Karpas-422 (cell line): Measurements from ENCODE around the gene SEPTIN3. TPM values are rescaled to one million over a fixed set of nuclear protein-coding genes. Genes with fewer than 3 reads are reported as not detected.

Source experiments
- DNase-seq: peaks from one replicate; pipeline ENCODE4 v3.0.0-alpha.2; 2015
- H2AFZ ChIP-seq: fragments of 200-600 bp; sonication (generic); 2 replicates; pipeline ENCODE4 v1.6.1; 2014; ENCODE audit warnings: antibody characterized with exemption, low read length, mixed read lengths
- H3K27ac ChIP-seq: fragments of 200-600 bp; sonication (generic); 2 replicates; pipeline ENCODE4 v1.5.1; 2014; ENCODE audit warnings: mild to moderate bottlenecking, low read length, moderate library complexity
- H3K27me3 ChIP-seq: fragments of 200-600 bp; sonication (generic); 2 replicates; pipeline ENCODE4 v1.6.1; 2014; ENCODE audit warnings: low read length, mixed read lengths
- H3K36me3 ChIP-seq: fragments of 200-600 bp; sonication (generic); 2 replicates; pipeline ENCODE4 v1.6.1; 2014; ENCODE audit warnings: low read length, mixed read lengths; ENCODE audit not compliant: insufficient read depth
- H3K4me1 ChIP-seq: fragments of 200-600 bp; sonication (generic); 2 replicates; pipeline ENCODE4 v1.6.1; 2014; ENCODE audit warnings: mild to moderate bottlenecking, low read length, mixed read lengths
- H3K4me2 ChIP-seq: fragments of 200-600 bp; sonication (generic); 2 replicates; pipeline ENCODE4 v1.6.1; 2014; ENCODE audit warnings: low read length, low read depth, mild to moderate bottlenecking; ENCODE audit not compliant: poor library complexity, severe bottlenecking
- H3K4me3 ChIP-seq: fragments of 200-600 bp; sonication (generic); 2 replicates; pipeline ENCODE4 v1.5.1; 2014; ENCODE audit warnings: mild to moderate bottlenecking, antibody characterized with exemption, low read length, mixed read lengths
- H3K79me2 ChIP-seq: fragments of 200-600 bp; sonication (generic); 2 replicates; pipeline ENCODE4 v1.6.1; 2014; ENCODE audit warnings: mild to moderate bottlenecking, low read length, mixed read lengths
- H3K9ac ChIP-seq: fragments of 200-600 bp; sonication (generic); 2 replicates; pipeline ENCODE4 v1.6.0; 2014; ENCODE audit warnings: low read length
- H3K9me2 ChIP-seq: fragments of 200-600 bp; sonication (generic), shearing (Covaris generic); replicated peaks from 2 replicates; pipeline ENCODE4 v1.6.0; 2014; ENCODE audit warnings: mild to moderate bottlenecking, low read length, moderate library complexity; ENCODE audit not compliant: insufficient read depth
- H3K9me3 ChIP-seq: fragments of 300-700, 200-600 bp; sonication (generic); 2 replicates; pipeline ENCODE4 v1.6.1; 2014; ENCODE audit warnings: low read length, mixed read lengths
- H4K20me1 ChIP-seq: fragments of 200-600 bp; sonication (generic); 2 replicates; pipeline ENCODE4 v1.6.1; 2014; ENCODE audit warnings: mild to moderate bottlenecking, antibody characterized with exemption, low read length, low read depth; ENCODE audit not compliant: insufficient read depth
- total RNA-seq: library from RNA; depleted of rRNA; stranded (reverse); fragments of >200 nt; shearing (Covaris generic); gene quantifications from 2 replicates; pipeline ENCODE4 v1.2.3, GENCODE V29; 2014; ENCODE audit warnings: low replicate concordance; rRNA removed

Gene SEPTIN3
- total RNA-seq, 1 experiment from 2014 or later: not detected

GRCh38 chr22:42010778-42011177 lies 41.5 kb downstream of the SEPTIN3 start:
- no peak overlapping the region for H3K4me2 ChIP-seq
- no peaks in the 10 kb centered on the region for H3K36me3 ChIP-seq
- H3K9me3 ChIP-seq: peaks cover 13% of the 10 kb centered on the region
- no peak for DNase-seq
- no peaks in the 10 kb centered on the region for H4K20me1 ChIP-seq
- H3K27ac ChIP-seq: no peak overlapping the region
- H2AFZ ChIP-seq: no peak overlapping the region
- no peaks in the 10 kb centered on the region for H3K27me3 ChIP-seq
- H3K4me1 ChIP-seq: no peaks in the 10 kb centered on the region
- H3K4me3 ChIP-seq: no peak overlapping the region
- H3K9me2 ChIP-seq: no peaks in the 10 kb centered on the region
- H3K79me2 ChIP-seq: no peaks in the 10 kb centered on the region
- no peak overlapping the region for H3K9ac ChIP-seq

DNA sequence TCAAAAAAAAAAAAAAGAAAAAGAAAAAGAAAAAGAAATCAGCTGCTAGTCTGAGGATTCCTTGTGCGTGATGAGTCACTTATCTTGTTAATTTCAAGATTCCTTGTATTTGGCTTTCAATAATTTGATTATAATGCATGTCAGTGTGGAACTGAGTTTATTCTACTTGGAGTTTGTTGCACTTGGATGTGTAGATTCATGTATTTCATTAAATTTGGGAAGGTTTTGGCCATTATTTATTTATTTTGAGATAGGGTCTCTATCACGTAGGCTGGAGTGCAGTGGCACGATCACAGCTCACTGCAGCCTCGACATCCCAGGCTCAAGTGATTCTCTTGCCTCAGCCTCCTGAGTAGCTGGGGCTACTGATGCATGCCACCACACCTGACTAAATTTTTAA lies 44.1 kb downstream of the SEPTIN3 start:
- Histone ChIP-seq H3K4me1 (no peaks in the 10 kb centered on the region), H4K20me1 (no peaks in the 10 kb centered on the region), H3K9me3 (peaks cover 13% of the 10 kb centered on the region), H2AFZ (no peak overlapping the region), H3K4me3 (no peak overlapping the region), H3K4me2 (no peak overlapping the region), H3K9me2 (no peaks in the 10 kb centered on the region), H3K27me3 (no peaks in the 10 kb centered on the region), H3K79me2 (no peaks in the 10 kb centered on the region), H3K27ac (no peak overlapping the region), H3K36me3 (no peaks in the 10 kb centered on the region), H3K9ac (no peak overlapping the region)
- DNase-seq: no peak

- H3K79me2 ChIP-seq: no peaks in the 10 kb centered on the region
- no peaks in the 10 kb centered on the region for H3K9me3 ChIP-seq
- H3K9me2 ChIP-seq: no peaks in the 10 kb centered on the region
- H4K20me1 ChIP-seq: no peaks in the 10 kb centered on the region
- no peaks in the 10 kb centered on the region for H3K27me3 ChIP-seq
- H3K9ac ChIP-seq: no peak overlapping the region
- H3K27ac ChIP-seq: no peak overlapping the region
- H3K4me1 ChIP-seq: no peaks in the 10 kb centered on the region
- H2AFZ ChIP-seq: no peak overlapping the region
- H3K4me2 ChIP-seq: no peak overlapping the region
- DNase-seq: no peak
- no peaks in the 10 kb centered on the region for H3K36me3 ChIP-seq
- no peak overlapping the region for H3K4me3 ChIP-seq
Measured at GRCh38 chr22:42016111-42016510, 46.9 kb downstream of the SEPTIN3 start.

DNA sequence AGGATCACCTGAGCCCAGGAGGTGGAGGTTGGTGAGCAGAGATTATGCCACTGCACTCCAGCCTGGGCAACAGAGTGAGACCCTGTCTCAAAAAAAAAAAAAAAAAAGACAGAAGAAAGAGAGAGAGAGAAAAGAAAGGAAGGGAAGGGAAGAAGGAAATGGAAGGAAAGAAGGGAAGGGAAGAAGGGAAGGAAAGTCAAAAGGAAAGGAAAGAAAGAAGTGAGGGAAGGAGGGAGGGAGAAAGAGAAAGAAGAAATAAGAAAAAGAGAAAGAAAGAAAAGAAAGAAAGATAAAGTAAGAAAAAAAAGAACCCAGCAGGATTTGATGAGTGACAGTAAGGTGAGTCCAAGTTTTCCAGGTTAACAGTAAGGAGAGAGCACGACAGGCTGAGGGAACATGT lies 49.0 kb downstream of the SEPTIN3 start:
- H3K79me2 ChIP-seq: no peaks in the 10 kb centered on the region

More for the DNA sequence above, 49.0 kb downstream of the SEPTIN3 start:
- Histone ChIP-seq H2AFZ (no peak overlapping the region), H3K9me2 (no peaks in the 10 kb centered on the region), H3K27me3 (no peaks in the 10 kb centered on the region), H3K4me3 (no peak overlapping the region), H3K9ac (no peak overlapping the region), H3K4me1 (peaks cover 3% of the 10 kb centered on the region; the same call in 1 of the 2 replicates), H4K20me1 (no peaks in the 10 kb centered on the region), H3K9me3 (no peaks in the 10 kb centered on the region), H3K27ac (no peak overlapping the region), H3K36me3 (no peaks in the 10 kb centered on the region), H3K4me2 (no peak overlapping the region)
- DNase-seq: no peak

Other genes starting within 250 kb of the SEPTIN3 start
- 4.4 and 12.5 TPM in 2 replicates for gene CCDC134, start 168.8 kb upstream of the SEPTIN3 start, total RNA-seq
- gene SREBF2, start 136.3 kb upstream of the SEPTIN3 start, total RNA-seq: 159 and 190 TPM in 2 replicates
- gene SHISA8, start 54.4 kb upstream of the SEPTIN3 start, total RNA-seq: 3.2 and 6.5 TPM in 2 replicates
- 130 and 141 TPM in 2 replicates for gene TNFRSF13C, start 42.6 kb upstream of the SEPTIN3 start, total RNA-seq
- 83.8 and 108 TPM in 2 replicates for gene CENPM, start 22.3 kb upstream of the SEPTIN3 start, total RNA-seq
- 0.19 and 0.43 TPM in 2 replicates for gene WBP2NL, start 29.3 kb downstream of the SEPTIN3 start, total RNA-seq
- 19.3 and 26.1 TPM in 2 replicates for gene NAGA, start 101.4 kb downstream of the SEPTIN3 start, total RNA-seq
- not detected in 2 replicates for gene PHETA2, start 104.8 kb downstream of the SEPTIN3 start, total RNA-seq
- gene SMDT1, start 110.3 kb downstream of the SEPTIN3 start, total RNA-seq: 12.6 and 35.9 TPM in 2 replicates
- 32.8 and 44.7 TPM in 2 replicates for gene NDUFA6, start 121.3 kb downstream of the SEPTIN3 start, total RNA-seq
- gene CYP2D6, start 161.4 kb downstream of the SEPTIN3 start, total RNA-seq: 2.9 and 7.4 TPM in 2 replicates